HG03520 (cell line): ENCODE results near the gene IMMP2L.

Source experiments
- ATAC-seq: cut with Tn5 transposase; IDR thresholded peaks from one replicate; pipeline ENCODE4 v1.9.1; 2021; ENCODE audit warnings: mild to moderate bottlenecking, moderate library complexity; ENCODE audit not compliant: unreplicated experiment

IMMP2L gene

GRCh38 chr7:110853263-110853662, 709.0 kb downstream of the IMMP2L start:
- ATAC-seq, result no peak

- ATAC-seq, result no peak
Measured at GRCh38 chr7:110852156-110852940, 709.9 kb downstream of the IMMP2L start.

- no peak for ATAC-seq
Measured at GRCh38 chr7:110850224-110850623, 712.1 kb downstream of the IMMP2L start.

GRCh38 chr7:110842796-110843195, 719.5 kb downstream of the IMMP2L start:
- no peak for ATAC-seq

GRCh38 chr7:110841840-110842545, 720.3 kb downstream of the IMMP2L start:
- no peak for ATAC-seq

- no peak for ATAC-seq
Measured at GRCh38 chr7:110839866-110840265, 722.4 kb downstream of the IMMP2L start.

- ATAC-seq, result no peak
Measured at GRCh38 chr7:110835849-110836248, 726.4 kb downstream of the IMMP2L start.

GRCh38 chr7:110835218-110835617, 727.1 kb downstream of the IMMP2L start:
- no peak for ATAC-seq

GRCh38 chr7:110831419-110831818, 730.9 kb downstream of the IMMP2L start:
- ATAC-seq, result no peak

- ATAC-seq, result no peak
Measured at GRCh38 chr7:110830778-110831177, 731.5 kb downstream of the IMMP2L start.

GRCh38 chr7:110827936-110828335, 734.4 kb downstream of the IMMP2L start:
- ATAC-seq, result no peak

- no peak for ATAC-seq
Measured at GRCh38 chr7:110827287-110827855, 734.9 kb downstream of the IMMP2L start.

GRCh38 chr7:110813986-110814385, 748.3 kb downstream of the IMMP2L start:
- no peak for ATAC-seq

GRCh38 chr7:110809832-110810231, 752.5 kb downstream of the IMMP2L start:
- ATAC-seq, result no peak

- no peak for ATAC-seq
Measured at GRCh38 chr7:110808361-110808760, 753.9 kb downstream of the IMMP2L start.

- no peak for ATAC-seq
Measured at GRCh38 chr7:110804501-110804900, 757.8 kb downstream of the IMMP2L start.

GRCh38 chr7:110803602-110804143, 758.6 kb downstream of the IMMP2L start:
- no peak for ATAC-seq

- peak; percentile 86 for ATAC-seq
Measured at GRCh38 chr7:110801502-110801901, 760.8 kb downstream of the IMMP2L start.

- no peak for ATAC-seq
Measured at GRCh38 chr7:110800984-110801383, 761.3 kb downstream of the IMMP2L start.

GRCh38 chr7:110797656-110798055, 764.6 kb downstream of the IMMP2L start:
- no peak for ATAC-seq

- ATAC-seq, result no peak
Measured at GRCh38 chr7:110790992-110791391, 771.3 kb downstream of the IMMP2L start.
